Suppressor macrophage (primary cell): Measurements from ENCODE around the gene SMTNL1.

Experiments
- DNase-seq, 4 experiments: peaks; one replicate each; pipeline ENCODE4 v3.0.0-alpha.2; 2020 to 2022

Gene SMTNL1

GRCh38 chr11:57597461-57597915 is 60.1 kb downstream of the SMTNL1 start, which contains the start of gene SERPING1:
TSS of gene SERPING1 (plus strand) at chr11:57597685. CDS start at chr11:57598271, 586 bp downstream.
- DNase-seq, result no peak

- DNase-seq, result peak; percentile 15 to 59 (median 33)
Observed at GRCh38 chr11:57597916-57598830, 60.8 kb downstream of the SMTNL1 start.

- DNase-seq, result no peak
Observed at GRCh38 chr11:57598831-57599155, 61.4 kb downstream of the SMTNL1 start.

- no peak for DNase-seq
Observed at GRCh38 chr11:57599381-57599780, 62.0 kb downstream of the SMTNL1 start.
